Measurements from ENCODE around the gene POGZ. TPM values are rescaled to one million over a fixed set of nuclear protein-coding genes. Genes with fewer than 3 reads are reported as not detected.
A peak's percentile ranks its signal among the peaks of the same experiment; 100 is the strongest.

Gene POGZ
- total RNA-seq, 1 donor from 2014 or later: 41.7 TPM

GRCh38 chr1:151371370-151372057, 87.8 kb downstream of the POGZ start:
- DNase-seq (ENCODE audit: low read depth): peak; percentile 82

GRCh38 chr1:151370211-151370911, 88.9 kb downstream of the POGZ start:
- DNase-seq (ENCODE audit: low read depth): no peak

- DNase-seq (ENCODE audit: low read depth): no peak
Observed at GRCh38 chr1:151369621-151370048, 89.7 kb downstream of the POGZ start.

- DNase-seq (ENCODE audit: low read depth): no peak
Observed at GRCh38 chr1:151369302-151369610, 90.0 kb downstream of the POGZ start.

GRCh38 chr1:151368393-151369301, 90.6 kb downstream of the POGZ start:
- peak; percentile 28 for DNase-seq (ENCODE audit: low read depth)

- DNase-seq (ENCODE audit: low read depth): peak; percentile 6
Observed at GRCh38 chr1:151367658-151368392, 91.5 kb downstream of the POGZ start.

GRCh38 chr1:151364996-151365395, 94.3 kb downstream of the POGZ start:
- DNase-seq (ENCODE audit: low read depth): no peak

GRCh38 chr1:151362308-151363155, 96.8 kb downstream of the POGZ start:
- DNase-seq (ENCODE audit: low read depth): no peak

- no peak for DNase-seq (ENCODE audit: low read depth)
Observed at GRCh38 chr1:151361883-151362282, 97.4 kb downstream of the POGZ start.

GRCh38 chr1:151356696-151357095, 102.6 kb downstream of the POGZ start:
- DNase-seq (ENCODE audit: low read depth): no peak

Other genes with a start within 250 kb of the POGZ start
- gene PSMD4, start 204.8 kb downstream of the POGZ start, total RNA-seq: 181 and 257 TPM in 2 replicates
- 10.1 and 32.3 TPM in 2 replicates for gene ZNF687, start 177.2 kb downstream of the POGZ start, total RNA-seq
- 43.4 and 57.0 TPM in 2 replicates for gene PI4KB, start 132.1 kb downstream of the POGZ start, total RNA-seq
- gene RFX5, start 112.2 kb downstream of the POGZ start, total RNA-seq: 92.2 and 111 TPM in 2 replicates
- 5.0 and 26.8 TPM in 2 replicates for gene SELENBP1, start 86.8 kb downstream of the POGZ start, total RNA-seq
- gene PSMB4, start 59.9 kb downstream of the POGZ start, total RNA-seq: 207 and 403 TPM in 2 replicates
- gene CGN, start 51.9 kb upstream of the POGZ start, total RNA-seq: 6.6 and 13.2 TPM in 2 replicates
- 54.1 and 118 TPM in 2 replicates for gene TUFT1, start 80.8 kb upstream of the POGZ start, total RNA-seq
- gene SNX27, start 152.6 kb upstream of the POGZ start, total RNA-seq: 20.3 and 70.1 TPM in 2 replicates